HG03521 (cell line): Measurements from ENCODE around the gene MIDN.

ENCODE experiments used
- ATAC-seq: cut with Tn5 transposase; IDR thresholded peaks from one replicate; pipeline ENCODE4 v1.9.1; 2021; ENCODE audit warnings: mild to moderate bottlenecking, moderate library complexity; ENCODE audit not compliant: unreplicated experiment

MIDN gene

GRCh38 chr19:1232652-1233072 is 15.7 kb upstream of the MIDN start:
- no peak for ATAC-seq

- ATAC-seq = no peak
Measured at GRCh38 chr19:1233115-1233667, 15.2 kb upstream of the MIDN start.

- no peak for ATAC-seq
Measured at GRCh38 chr19:1234051-1234954, 14.1 kb upstream of the MIDN start.

DNA sequence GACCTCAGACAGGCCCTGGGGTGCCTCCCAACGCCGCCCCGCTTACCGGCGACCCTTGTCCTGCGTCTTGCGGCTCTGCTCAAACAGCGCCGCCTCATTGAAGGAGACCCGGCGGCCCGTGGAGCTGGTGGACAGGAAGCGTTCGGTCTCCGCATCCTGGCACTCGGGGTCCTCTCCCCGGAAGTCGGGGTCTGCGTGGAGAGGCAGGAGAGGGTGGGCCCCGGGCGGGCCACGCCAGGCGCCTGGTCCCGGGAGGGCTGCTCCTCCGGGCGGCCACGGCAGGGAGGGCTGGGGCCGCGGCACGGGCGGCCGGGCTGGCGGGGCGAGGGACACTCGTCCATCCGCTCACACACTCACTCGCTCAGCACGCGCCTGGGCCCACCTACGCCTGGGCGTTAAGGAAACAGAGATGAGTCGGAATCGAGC is 13.4 kb upstream of the MIDN start:
- no peak for ATAC-seq

- ATAC-seq = no peak
Measured at GRCh38 chr19:1235625-1236538, 12.5 kb upstream of the MIDN start.

- ATAC-seq = no peak
Measured at GRCh38 chr19:1236576-1236975, 11.8 kb upstream of the MIDN start.

DNA sequence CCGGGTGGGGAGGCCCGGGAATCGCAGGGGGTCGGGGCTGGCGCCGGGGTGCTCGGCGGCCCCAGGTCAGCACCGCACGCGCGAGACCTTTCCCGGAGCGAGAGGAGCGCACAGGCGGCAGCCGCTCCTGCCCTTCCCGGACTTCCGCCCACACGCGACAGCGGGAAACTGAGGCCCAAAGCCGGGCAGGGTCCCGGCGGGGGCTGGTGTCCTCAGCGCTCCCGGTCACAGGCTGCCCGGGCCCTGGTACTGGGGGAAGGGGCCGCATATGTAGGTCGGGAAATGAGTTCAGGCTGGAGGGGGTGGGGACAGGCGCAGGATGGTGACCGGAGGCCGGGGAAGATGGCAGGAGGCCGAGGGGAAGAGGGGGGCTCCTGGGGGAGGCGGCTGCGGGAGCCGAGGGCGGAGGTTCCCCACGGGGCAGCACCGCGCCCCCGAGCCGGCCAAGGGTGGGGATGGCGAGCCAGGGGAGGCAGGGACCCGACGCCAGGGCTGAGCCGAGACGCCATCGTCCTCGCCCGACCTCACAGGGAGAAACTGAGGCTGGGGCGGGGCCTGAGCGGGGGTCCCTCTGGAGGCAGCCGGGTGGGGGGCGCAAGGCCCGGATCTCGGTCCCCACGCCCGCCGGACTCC is 11.2 kb upstream of the MIDN start:
- ATAC-seq = no peak

- ATAC-seq = no peak
Measured at GRCh38 chr19:1237754-1238368, 10.5 kb upstream of the MIDN start, which contains the start of gene CBARP. CBARP (minus strand) TSS chr19:1238005; CDS start chr19:1236100, 1,905 bp downstream.

DNA sequence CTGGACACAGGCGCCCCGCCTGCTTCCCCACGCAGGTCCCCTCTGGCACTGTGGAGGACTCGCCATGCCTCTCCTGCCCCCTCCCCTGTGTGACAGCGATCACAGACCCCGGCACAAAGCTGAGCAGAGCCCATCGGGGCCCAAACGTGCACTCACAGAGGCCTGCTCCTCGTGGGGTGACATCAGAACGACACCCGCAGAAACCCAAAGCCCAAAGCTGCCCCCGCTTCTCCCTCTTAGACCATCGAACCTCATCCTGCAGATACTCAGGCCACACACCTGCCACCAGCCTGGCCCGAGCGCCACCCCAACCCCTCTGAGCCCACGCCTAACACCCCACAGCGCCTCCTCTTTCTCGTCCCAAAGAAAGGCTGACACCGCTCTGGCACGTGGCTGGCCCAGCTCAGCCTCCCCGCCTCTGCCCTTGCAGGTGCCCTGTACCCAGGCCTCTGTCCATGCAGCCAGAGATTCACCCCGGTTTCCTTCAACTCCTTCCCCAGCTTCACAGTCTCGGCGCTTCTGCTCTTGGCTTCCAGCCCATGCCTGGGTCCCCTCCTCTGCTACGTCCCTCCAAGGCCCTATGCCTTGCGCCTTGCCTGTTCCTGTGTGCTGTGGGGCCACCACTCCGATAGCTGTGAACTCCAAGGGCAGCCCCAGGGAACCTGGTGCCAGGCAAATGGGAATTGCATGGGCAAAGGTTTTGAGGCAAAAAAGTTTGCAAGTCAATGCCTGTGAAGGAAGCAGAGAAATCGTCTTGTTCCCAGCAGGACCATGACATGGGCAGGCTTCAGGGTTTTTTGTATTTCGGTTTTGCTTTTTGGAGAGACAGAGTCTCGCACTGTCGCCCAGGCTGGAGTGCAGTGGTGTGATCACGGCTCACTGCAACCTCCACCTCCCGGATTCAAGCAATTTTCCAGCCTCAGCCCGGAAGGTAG is 9.7 kb upstream of the MIDN start:
- no peak for ATAC-seq

GRCh38 chr19:1239420-1239795 is 9.0 kb upstream of the MIDN start:
- ATAC-seq = no peak

- peak; percentile 32 for ATAC-seq
Measured at GRCh38 chr19:1239796-1240737, 8.3 kb upstream of the MIDN start.

DNA sequence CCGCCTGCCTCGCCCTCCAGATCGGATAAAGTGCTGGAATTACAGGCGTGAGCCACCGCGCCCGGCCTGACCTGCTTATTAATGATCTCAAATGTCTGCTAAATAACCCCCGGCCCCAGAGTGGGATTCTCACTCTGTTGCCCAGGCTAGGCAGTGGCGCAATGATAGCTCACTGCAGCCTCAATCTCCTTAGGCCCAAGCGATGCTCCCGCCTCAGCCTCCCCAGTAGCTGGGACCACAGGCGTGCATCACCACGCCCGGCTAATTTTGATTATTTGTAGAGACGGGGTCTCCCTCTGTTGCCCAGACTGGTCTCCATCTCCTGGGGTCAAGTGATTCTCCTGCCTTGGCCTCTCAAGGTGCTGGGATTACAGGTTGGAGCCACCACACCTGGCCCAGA is 7.5 kb upstream of the MIDN start:
- no peak for ATAC-seq

GRCh38 chr19:1241417-1242095 is 6.8 kb upstream of the MIDN start, which contains the start of gene ATP5F1D:
ATP5F1D (plus strand) TSS chr19:1241751; CDS start chr19:1241851, 100 bp downstream.
- peak; percentile 57 for ATAC-seq

- ATAC-seq = no peak
Measured at GRCh38 chr19:1243768-1244692, 4.4 kb upstream of the MIDN start.

- no peak for ATAC-seq
Measured at GRCh38 chr19:1244693-1245451, 3.5 kb upstream of the MIDN start.
